Smooth muscle cell (in vitro differentiated cells): ENCODE data around the gene ZNF467. TPM values are rescaled to one million over a fixed set of nuclear protein-coding genes. Genes with fewer than 3 reads are reported as not detected.

Source experiments
- DNase-seq: peaks from one replicate; lab custom pipeline; 2025; ENCODE audit not compliant: unreplicated experiment; lab: John Stamatoyannopoulos, UW
- H2AFZ ChIP-seq: fragments of 200-600 bp; sonication (generic); 2 replicates; pipeline ENCODE4 v1.6.0; 2016; ENCODE audit warnings: antibody characterized with exemption, low read depth, mild to moderate bottlenecking
- H3F3A ChIP-seq: fragments of 200-600 bp; sonication (generic); 2 replicates; pipeline ENCODE4 v1.6.0; 2017; ENCODE audit warnings: antibody characterized with exemption, low read depth
- H3K27ac ChIP-seq: fragments of 200-600 bp; sonication (generic); 2 replicates; pipeline ENCODE4 v1.5.1; 2016; ENCODE audit warnings: low read depth, mild to moderate bottlenecking
- H3K27me3 ChIP-seq: fragments of 200-600 bp; sonication (generic); 2 replicates; pipeline ENCODE4 v1.6.1; 2016; ENCODE audit warnings: low read depth, mild to moderate bottlenecking
- H3K36me3 ChIP-seq: fragments of 200-600 bp; sonication (generic); 2 replicates; pipeline ENCODE4 v1.5.1; 2016; ENCODE audit warnings: low read depth
- H3K4me1 ChIP-seq: fragments of 200-600 bp; sonication (generic); 2 replicates; pipeline ENCODE4 v1.5.1; 2016; ENCODE audit warnings: low read depth
- H3K4me2 ChIP-seq: fragments of 200-600 bp; sonication (generic); 2 replicates; pipeline ENCODE4 v1.6.0; 2016; ENCODE audit warnings: mild to moderate bottlenecking
- H3K4me3 ChIP-seq: fragments of 200-600 bp; sonication (generic); 2 replicates; pipeline ENCODE4 v1.5.1; 2016; ENCODE audit warnings: mild to moderate bottlenecking
- H3K79me2 ChIP-seq: fragments of 200-600 bp; sonication (generic); 2 replicates; pipeline ENCODE4 v1.6.0; 2016; ENCODE audit warnings: low read depth, mild to moderate bottlenecking
- H3K9ac ChIP-seq: fragments of 200-600 bp; sonication (generic); 2 replicates; pipeline ENCODE4 v1.6.0; 2016; ENCODE audit warnings: low read depth
- H3K9me3 ChIP-seq: fragments of 200-600 bp; sonication (generic); replicated peaks from 2 replicates; pipeline ENCODE4 v1.5.1; 2016; ENCODE audit warnings: low read depth
- H4K20me1 ChIP-seq: fragments of 200-600 bp; sonication (generic); 2 replicates; pipeline ENCODE4 v1.6.0; 2016; ENCODE audit warnings: low read depth
- CTCF ChIP-seq: fragments of 200-600 bp; sonication (generic); IDR thresholded peaks from 2 replicates; pipeline ENCODE4 v1.5.1; 2017; ENCODE audit warnings: borderline replicate concordance, mild to moderate bottlenecking, antibody characterized with exemption; ENCODE audit not compliant: insufficient read depth, poor library complexity, severe bottlenecking
- WGBS: methylation state at CpG from one replicate; pipeline ENCODE4 v1.1.7; 2016; ENCODE audit warnings: low lambda C conversion rate; 5-methylcytosine and 5-hydroxymethylcytosine counted together
- polyA plus RNA-seq: library from polyadenylated mRNA; unstranded; fragments of >200 nt; fragmentation: Nextera tagmentation; extraction: Ambion mirVana; gene quantifications from 2 replicates; pipeline ENCODE4 v1.2.1, GENCODE V29; 2016
- total RNA-seq: library from RNA; depleted of rRNA; stranded (reverse); fragments of >200 nt; gene quantifications from 2 replicates; pipeline ENCODE4 v1.2.3, GENCODE V29; 2014

Gene ZNF467
- total and polyA plus RNA-seq, 2 experiments from 2014 or later: 2.0 to 8.2 TPM

GRCh38 chr7:149784251-149784608 is 10.8 kb upstream of the ZNF467 start:
- WGBS: 91% methylated on average over 5 of the region's 5 CpGs
- H3K27ac ChIP-seq: no peak overlapping the region
- DNase-seq: no peak
- no peaks in the 10 kb centered on the region for H3K9me3 ChIP-seq
- H3K27me3 ChIP-seq: peaks cover 25% of the 10 kb centered on the region
- H3K9ac ChIP-seq: no peak overlapping the region
- H3K79me2 ChIP-seq: no peaks in the 10 kb centered on the region
- no peak overlapping the region for H2AFZ ChIP-seq
- H3K4me3 ChIP-seq: no peak overlapping the region
- H3K4me1 ChIP-seq: no peaks in the 10 kb centered on the region
- H4K20me1 ChIP-seq: no peaks in the 10 kb centered on the region
- TF ChIP-seq CTCF: no peak
- H3K36me3 ChIP-seq: no peaks in the 10 kb centered on the region
- H3K4me2 ChIP-seq: no peak overlapping the region
- H3F3A ChIP-seq: no peaks in the 10 kb centered on the region

- H4K20me1 ChIP-seq: no peaks in the 10 kb centered on the region
- no peak overlapping the region for H3K4me2 ChIP-seq
- H3K36me3 ChIP-seq: no peaks in the 10 kb centered on the region
- no peaks in the 10 kb centered on the region for H3K79me2 ChIP-seq
- H3K4me1 ChIP-seq: no peaks in the 10 kb centered on the region
- TF ChIP-seq CTCF: no peak
- no peak overlapping the region for H3K9ac ChIP-seq
- no peak overlapping the region for H2AFZ ChIP-seq
- peaks cover 19% of the 10 kb centered on the region for H3K27me3 ChIP-seq
- H3F3A ChIP-seq: no peaks in the 10 kb centered on the region
- 86% methylated on average over 21 of the region's 22 CpGs for whole genome bisulfite sequencing
- no peak overlapping the region for H3K4me3 ChIP-seq
- no peak overlapping the region for H3K27ac ChIP-seq
- DNase-seq: no peak
- no peaks in the 10 kb centered on the region for H3K9me3 ChIP-seq
Measured at GRCh38 chr7:149783386-149784250, 10.2 kb upstream of the ZNF467 start.

- Histone ChIP-seq H3K4me3 (no peak overlapping the region), H3K36me3 (no peaks in the 10 kb centered on the region), H3K9ac (no peak overlapping the region), H3F3A (no peaks in the 10 kb centered on the region), H3K79me2 (no peaks in the 10 kb centered on the region), H2AFZ (no peak overlapping the region), H3K27me3 (peaks cover 13% of the 10 kb centered on the region), H4K20me1 (no peaks in the 10 kb centered on the region), H3K4me2 (no peak overlapping the region), H3K9me3 (no peaks in the 10 kb centered on the region), H3K27ac (no peak overlapping the region), H3K4me1 (no peaks in the 10 kb centered on the region)
- no peak for TF ChIP-seq CTCF
- 95% methylated on average over 18 of the region's 18 CpGs for WGBS
- DNase-seq: no peak
Measured at GRCh38 chr7:149782682-149783345, 9.4 kb upstream of the ZNF467 start.
